GM21737 (cell line): ENCODE measurements around the gene AGMO.

Experiments
- ATAC-seq: cut with Tn5 transposase; IDR thresholded peaks from one replicate; pipeline ENCODE4 v1.9.1; 2021; ENCODE audit warnings: mild to moderate bottlenecking, moderate library complexity; ENCODE audit not compliant: unreplicated experiment

AGMO gene

DNA sequence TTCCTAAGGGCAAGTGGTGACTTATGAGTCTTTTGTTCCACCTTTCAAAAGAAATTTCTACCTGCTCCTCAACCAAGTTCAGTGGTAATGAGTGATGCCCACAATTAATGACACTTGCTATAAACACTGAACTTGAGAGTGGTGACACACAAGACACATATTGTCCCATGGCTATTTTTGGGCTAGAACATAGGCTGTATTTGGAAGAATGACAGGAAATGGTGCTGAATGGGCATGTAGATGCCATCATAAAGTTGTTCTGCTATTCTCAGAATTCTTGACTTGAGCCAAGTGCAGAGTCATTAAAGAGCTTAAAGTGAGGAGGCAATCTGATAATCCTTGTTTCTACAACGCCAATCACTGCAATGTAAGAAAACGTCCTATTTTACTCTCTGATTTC is 313.3 kb downstream of the AGMO start:
- ATAC-seq: no peak

DNA sequence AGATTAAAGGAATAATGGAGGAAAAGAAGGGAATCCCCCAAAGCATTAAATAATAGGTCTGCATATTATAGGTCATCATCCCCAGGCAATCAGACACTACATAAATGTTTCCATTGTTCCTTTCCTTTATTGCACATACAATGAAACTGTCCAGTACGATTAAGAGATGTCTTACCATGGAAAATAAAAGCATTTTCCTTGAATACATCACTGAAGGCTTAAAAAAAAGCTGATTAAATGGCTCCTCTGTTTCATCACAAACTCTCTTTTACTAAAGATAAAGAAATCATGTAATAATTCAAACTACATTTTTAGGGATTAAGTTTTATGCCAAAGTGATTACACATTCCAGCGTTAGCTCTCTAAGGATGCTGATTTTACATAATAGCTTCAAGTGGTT is 316.0 kb downstream of the AGMO start:
- no peak for ATAC-seq

DNA sequence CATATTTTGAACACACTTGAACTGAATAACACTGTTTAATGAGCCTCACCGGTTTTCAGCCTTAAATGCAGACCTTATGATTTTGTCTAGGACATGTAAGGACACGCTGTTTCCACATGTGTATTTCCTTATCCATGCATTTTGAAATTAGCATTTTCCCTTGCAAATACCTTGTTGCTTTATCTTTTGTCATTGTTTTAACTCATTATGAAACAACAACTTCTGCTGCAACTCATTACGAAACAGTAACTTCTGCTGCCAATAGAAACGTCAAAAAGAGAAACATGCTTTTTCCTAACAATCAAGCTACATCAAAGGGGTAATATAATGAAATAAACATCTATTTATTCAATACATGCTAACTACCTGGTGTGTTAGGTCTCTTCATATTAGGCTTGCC is 322.0 kb downstream of the AGMO start:
- ATAC-seq: no peak

DNA sequence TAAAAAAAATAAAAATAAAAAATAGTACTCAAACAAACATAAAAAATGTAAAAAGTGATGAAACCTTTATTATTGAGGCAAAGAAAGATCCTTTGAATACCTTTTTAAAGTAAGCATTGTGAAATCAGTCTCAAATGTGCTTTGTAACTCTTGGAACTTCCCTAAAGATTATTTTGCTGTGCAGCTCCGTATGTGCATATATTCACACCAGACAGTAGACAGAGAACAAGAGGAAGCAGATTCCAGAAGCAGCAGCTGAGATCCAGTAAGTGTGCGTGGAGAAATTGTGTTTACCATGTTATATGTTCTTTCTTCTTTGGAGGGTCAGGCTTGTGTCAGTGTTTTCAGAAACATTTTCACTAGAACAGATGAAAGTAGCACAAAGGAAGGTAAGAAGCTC is 324.9 kb downstream of the AGMO start:
- no peak for ATAC-seq

DNA sequence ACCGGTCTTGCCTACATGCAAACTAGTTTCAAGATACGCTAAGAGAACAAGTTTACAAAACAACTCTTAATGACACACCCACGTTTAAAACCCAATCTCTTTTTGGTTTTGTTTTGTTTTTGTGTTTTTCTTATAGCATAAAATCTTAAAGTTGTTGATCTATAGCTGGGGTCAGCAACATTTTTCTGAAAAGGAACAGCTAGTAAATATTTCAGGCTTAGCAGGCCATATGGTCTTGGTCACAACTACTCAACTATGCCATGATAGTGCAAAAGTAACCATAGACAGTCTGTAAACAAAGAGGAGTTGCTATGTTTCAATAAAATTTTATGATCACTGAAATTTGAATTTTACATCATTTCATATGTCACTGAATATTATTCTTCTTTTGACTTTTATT is 327.4 kb downstream of the AGMO start:
- ATAC-seq: no peak

DNA sequence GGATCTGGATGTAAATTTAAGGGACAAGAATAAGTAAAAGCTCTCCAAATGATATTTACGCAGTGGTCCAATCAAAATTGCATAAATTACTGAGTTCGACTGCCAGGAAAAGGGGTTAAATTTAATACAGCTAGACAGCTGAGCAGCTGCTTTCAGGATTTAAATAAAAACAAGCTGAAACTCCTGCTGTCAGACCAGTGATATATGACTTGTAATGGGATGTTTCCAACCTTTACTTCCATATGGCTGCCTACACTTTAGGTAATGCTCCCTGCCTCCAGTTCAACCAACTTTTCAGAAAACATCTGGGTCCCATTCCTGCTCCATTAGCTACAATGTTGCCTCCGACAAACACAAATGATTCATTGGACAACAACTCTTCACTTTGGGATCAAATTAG is 333.0 kb downstream of the AGMO start:
- ATAC-seq: no peak

DNA sequence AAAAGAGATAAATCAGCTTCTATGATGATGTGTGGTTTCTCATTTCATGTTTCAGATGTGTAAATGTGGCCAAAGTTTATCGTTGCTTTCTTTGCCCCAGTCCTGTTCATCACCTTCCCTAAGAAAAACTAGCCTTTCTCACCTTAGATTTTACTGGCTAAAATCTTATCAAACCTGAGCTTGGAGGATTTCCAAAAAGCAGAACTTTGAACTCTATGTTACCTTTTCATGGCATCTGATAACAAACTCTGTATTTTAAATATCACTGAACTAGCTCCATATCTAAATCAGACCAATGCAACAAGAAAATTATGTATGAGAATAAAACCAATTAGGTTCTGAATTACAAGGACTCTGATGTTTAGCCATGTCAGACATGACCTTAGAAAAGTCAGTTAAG is 335.8 kb downstream of the AGMO start:
- no peak for ATAC-seq

DNA sequence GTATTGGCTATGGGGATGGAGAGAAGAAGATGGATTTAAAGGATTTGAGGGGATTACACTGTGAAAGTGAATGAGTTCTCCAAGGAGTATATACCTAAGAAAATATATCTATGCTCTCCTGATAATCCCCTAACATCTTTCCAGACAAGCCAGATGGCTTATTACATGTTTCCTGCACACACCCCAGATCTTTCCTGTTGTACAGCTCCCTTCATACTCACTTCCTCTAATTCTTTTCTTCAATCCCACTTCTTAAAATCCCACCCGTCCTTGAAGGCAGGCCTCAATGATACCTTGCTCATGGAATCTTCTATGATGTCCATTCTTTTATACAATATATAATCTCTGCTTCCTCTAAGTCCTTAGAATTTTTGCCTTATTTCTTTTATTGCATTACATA is 342.1 kb downstream of the AGMO start:
- no peak for ATAC-seq

DNA sequence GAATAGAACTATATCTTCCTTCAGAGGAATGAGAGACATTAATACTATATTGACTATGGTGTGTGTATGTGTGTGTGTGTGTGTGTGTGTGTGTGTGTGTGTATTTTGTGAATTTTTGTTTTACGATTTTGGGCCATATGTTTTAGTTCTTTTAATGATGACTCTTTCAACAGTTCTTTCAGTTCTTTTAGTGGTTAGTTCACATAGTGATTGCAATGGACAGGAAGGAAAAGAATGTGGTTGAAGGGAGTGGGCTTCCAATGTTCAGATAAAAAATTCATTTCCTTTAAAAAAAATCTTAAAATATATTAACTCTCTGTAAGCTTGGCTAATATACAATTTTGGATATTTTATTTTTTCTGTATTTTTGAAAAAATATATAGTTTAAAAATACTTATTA is 343.6 kb downstream of the AGMO start:
- no peak for ATAC-seq

DNA sequence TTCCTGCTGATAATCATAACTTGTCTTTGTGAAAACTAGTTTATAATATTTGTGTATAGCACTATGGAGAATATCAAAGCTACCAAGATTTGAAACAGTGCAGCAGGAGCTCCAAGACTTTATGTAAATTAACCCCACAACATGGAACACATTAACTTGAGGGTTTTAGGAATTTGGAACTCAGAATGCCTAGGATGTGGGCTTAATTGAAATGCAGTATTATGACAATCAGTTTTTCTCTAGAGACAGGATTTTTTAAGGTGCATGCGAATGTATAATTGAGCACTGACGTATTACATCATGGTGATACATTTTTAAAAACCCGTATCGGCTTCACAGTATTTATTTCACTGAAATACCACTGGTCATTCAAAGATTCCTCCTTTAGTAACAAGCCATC is 346.2 kb downstream of the AGMO start:
- no peak for ATAC-seq

DNA sequence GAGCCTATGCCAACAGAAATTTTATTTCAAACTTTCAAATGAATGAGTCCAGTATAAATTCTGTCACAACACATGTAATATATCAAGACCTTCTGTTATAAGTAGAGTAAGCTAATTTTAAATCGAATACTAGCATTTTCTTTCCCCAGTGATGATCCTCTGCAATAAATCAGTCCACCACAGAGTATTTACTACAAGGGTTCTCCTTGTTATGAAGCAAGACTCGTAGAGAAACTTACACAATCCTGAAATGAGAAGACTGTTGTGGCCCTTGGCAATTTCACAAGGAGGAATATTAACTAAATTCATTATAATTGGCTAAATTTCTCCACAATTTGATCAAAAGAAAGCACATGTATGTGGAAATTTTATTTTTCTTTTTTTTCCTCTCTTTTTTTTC is 346.8 kb downstream of the AGMO start:
- no peak for ATAC-seq

DNA sequence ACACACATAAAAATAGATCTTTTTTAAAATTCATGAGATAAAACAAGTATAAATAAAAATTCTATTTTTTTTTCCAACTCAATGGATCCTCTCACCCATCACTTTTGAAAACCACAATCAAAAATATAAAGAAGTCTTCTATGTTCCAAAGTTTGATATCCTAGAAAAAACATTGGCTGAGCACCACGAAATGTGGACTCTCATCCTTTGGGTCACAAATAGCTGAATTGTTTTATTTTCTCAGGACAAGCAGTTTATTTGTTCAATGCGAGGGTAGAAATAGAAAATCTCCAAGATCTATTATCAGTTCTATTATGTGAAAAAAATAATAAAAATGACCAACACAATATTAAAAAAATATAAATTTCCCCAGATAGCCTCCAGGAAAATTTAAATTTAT is 348.7 kb downstream of the AGMO start:
- no peak for ATAC-seq

DNA sequence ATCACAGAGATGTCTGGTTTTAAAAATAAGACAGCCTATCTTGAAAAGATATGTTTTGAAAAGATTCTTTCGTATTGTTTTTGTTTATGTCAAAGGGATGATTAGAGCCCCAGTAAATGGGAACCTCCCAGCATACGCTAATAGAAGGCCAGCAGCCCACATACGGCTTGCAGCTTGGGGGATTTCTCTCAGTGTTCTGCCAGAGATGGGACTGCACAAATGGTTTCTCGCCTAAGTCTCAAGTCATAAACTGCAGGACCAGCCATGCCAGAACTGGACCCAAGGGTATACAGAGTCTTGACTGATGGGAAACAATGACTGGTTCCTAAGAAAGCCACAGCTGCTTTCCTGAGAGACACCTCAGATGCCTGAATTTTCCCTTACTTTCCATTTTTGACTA is 352.4 kb downstream of the AGMO start:
- no peak for ATAC-seq

DNA sequence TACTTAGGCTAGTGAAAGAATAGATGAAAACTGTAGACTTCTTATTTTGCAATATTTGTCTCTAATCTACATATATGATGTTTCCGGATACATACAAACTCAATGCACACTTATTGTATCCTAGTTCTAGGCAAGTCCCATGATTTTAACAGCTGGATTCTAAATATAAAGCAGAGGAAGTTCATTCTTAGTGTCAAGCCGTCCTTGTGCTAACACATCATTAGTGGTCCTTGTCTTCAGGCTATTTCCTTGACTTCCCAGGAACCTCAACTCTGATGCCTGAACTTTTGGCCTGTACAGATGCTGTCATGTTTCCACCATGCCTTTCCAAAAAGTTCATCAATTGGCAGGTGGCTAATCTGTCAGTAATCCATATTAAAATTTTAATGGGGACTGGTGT is 357.4 kb downstream of the AGMO start:
- ATAC-seq: no peak

DNA sequence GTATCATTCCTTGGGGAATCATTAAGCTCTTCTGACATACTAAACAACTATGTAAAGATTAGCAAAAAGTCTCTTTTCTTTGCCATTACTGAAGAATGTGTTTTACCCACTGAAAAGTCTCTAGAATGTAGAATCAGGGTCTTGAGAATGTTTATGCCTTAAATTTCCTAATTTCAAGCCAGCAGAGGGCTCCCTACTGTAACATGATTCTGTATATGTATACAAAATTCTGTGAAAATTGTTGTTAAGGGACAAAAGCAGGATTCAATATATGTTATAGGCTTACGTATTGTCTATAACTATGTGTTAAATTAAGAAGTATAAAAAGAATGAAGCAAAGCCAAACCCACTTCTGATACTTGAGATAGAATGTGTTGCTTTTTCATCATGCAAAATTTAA is 362.3 kb downstream of the AGMO start:
- ATAC-seq: no peak

DNA sequence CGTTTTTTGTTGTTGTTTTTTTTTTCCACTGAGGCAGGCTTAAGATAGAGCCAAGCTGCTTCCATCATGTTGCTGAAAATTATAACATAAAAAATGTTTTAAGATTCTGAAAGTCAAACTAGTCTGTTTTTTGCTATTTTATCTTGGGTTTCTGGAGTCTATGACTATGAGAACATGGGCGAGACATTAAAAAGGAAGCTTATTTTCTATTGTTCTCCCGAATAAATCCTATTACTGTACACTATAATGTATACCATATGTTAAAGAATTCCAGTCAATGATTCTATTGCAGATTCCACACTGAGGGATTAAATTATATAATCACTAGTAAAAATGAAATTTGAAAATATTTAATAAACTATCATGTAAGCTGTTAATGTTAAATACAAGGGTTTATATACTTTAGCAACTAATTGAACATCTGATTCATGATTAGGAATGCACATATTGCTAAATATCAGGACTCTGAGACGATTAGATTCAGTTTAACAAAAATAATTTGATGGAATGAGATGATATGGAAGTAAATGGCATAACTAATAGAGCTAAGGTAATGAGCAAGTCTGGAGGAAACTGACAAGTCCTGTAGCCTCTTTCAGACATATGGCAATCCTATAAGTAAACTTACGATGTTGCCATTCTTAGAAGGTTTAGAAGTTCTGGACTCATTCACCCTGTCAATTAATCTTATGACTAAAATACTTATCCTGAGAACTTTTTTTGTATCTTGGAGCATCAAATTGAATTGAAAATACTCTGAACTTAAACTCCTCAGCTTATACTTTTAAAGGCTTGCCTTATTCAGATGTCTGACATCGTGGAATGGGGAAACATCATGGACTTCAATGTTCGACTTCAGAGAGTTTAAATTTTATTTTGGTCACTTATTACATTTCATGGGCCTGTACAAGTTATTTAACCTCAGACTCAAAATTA is 364.5 kb downstream of the AGMO start:
- ATAC-seq: no peak

DNA sequence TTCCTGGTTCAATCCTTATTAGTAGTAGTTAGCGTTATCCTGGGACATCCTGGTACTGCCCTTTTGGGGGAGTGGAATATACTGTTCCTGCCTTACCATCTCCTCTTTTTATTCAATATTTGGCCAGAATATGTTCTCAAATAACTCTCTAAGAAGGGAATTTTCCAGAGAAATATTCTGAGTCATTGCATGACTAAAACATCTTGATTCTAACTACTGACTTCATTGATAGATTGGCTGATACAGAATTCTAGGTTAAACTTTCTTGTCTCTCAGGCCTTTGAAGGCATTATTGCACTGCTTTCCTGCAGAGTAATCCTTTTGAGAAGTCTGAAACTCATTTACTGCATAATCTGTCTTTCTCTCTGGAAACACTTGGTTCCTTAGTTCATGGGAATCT is 383.8 kb downstream of the AGMO start:
- no peak for ATAC-seq

DNA sequence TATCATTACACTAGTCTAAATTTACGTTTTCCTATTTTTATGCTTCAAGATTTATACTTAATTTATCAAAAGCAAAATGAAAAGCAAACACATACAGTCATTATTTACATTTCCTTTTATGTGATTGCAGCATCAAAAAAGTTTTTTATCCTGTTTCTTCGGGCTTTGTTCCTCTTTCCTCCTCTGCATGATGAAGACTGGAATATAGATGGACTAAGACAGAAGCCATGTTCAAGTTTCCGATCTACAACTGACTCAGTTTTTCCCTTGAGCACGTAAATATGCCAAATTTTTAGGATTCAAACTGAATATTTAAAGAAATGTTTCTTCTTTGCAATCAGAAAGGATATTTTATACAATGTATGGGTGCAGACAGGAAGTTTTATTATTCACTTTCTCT is 385.7 kb downstream of the AGMO start:
- no peak for ATAC-seq

DNA sequence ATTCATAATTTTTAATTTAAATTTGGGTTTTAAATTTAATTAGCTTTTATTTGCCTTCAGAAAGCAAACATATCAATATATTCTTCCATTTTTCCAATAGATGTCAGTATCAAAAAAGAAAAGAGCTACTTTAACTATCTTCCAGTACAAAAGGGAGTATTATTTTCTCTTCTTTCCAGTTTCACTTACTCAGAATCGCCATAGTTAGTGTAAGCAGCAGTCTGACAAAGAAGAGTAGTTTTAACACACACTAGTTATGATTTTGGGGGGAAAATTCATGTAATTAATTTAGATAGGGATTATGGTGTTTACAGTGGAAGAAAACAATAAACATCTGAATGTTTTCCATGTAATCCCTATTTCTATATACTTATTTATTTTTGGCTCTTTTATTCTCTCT is 386.7 kb downstream of the AGMO start:
- no peak for ATAC-seq

DNA sequence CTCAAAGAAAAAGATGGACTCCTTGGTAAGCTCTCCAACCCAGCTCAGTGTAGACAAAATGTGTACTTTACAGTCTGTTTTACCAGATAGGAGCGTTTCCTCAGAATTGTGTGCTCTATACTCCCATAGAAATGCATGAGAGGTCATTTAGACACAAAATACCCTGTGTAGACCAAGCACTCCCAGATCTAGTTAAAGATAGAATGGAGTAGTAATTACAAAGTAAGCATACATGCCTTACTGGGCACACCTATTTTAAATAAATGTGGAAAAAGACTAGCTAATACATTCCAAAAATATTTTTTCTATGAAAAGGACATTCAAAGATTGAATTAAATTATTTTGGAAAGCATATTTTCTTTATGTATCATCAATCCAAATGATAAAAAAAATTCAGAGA is 387.3 kb downstream of the AGMO start:
- ATAC-seq: no peak

DNA sequence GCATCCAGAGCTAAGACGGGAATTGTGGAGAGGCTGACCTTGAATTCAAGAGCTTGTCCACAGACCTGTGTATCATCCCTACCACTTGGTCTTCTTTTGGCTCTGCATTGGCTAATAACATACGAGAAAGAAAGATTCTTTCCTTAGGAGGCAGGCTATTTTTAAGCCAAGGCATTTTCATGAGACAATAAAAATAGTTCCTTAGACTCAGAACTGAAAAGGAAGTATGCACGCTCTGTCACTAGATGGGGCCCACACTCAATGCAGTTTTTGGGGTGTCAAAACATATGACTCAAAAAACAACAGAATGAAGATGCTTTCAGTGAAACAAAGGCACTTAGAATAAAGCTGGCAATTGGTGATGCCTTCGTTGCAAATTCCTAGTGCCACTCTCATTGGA is 393.3 kb downstream of the AGMO start:
- no peak for ATAC-seq

DNA sequence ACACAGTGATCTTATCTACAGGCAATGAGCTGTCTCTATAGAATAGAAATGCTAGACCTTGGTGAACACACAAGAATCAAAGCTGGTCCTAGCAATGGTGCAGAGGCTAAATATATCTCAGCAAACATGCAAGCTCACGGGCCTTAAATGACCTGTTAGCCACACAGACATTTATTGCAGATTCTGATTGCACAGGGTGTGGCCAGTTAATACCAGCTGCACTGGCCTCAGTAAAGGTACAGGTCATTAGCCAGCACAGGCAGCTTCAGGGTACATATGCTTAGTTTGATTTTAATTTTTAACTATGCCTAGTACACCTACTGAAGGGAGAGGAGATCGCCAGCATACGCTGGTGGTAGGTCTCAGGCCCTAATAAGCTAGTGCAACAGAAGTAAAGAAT is 393.9 kb downstream of the AGMO start:
- ATAC-seq: no peak

DNA sequence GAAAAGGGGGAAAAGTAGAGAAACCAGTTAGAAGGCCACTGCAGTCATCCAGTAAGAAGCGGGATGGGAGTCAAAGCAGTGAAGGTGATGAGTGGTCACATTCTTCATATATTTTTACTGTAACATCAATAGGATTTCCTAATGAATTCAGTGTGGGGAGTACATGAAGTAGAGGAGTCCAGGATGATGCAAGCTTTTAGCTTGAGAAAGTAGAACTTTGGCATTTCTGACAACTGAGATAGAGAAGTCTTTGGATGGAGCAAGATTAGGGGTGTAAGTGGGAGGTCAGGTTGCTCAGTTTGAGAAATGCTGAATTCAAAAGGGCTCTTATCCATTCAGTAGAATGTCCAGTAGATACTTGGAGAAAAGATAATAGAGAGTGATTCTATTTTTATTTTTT is 395.2 kb downstream of the AGMO start:
- no peak for ATAC-seq
